Activated CD8-positive, alpha-beta T cell treated with anti-CD3 and anti-CD28 coated beads, Interleukin-2, amount 10 ng/mL, durations not matched to agents 7 days and 5 days (primary cell): ENCODE data around the gene PDE10A. TPM values are rescaled to one million over a fixed set of nuclear protein-coding genes. Genes with fewer than 3 reads are reported as not detected.

Experiments
- ATAC-seq: fragments of 150-1000 bp; cut with Tn5 transposase; one replicate; pipeline ENCODE4 v1.10.0; 2021; ENCODE audit warnings: moderate library complexity
- CTCF ChIA-PET: fragments of 350-600 bp; sonication (Branson Sonifier 250); formaldehyde crosslinking; loops from one replicate; lab custom pipeline; 2021; ENCODE audit warnings: antibody characterized with exemption; lab: Charles Lee
- POLR2A ChIA-PET: fragments of 350-600 bp; sonication (Branson Sonifier 250); formaldehyde crosslinking; loops from one replicate; lab custom pipeline; 2021; ENCODE audit warnings: antibody characterized with exemption; lab: Charles Lee
- DNase-seq: peaks from one replicate; pipeline ENCODE4 v3.0.0-alpha.2; 2020
- H3K27ac Mint-ChIP-seq: one replicate; pipeline ENCODE4 v1.8.0; 2021; ENCODE audit warnings: mild to moderate bottlenecking, mixed read lengths
- H3K27me3 Mint-ChIP-seq: one replicate; pipeline ENCODE4 v1.8.0; 2021; ENCODE audit warnings: low read depth, mixed read lengths
- H3K36me3 Mint-ChIP-seq: one replicate; pipeline ENCODE4 v1.8.0; 2021; ENCODE audit warnings: low read depth, mixed read lengths
- H3K4me1 Mint-ChIP-seq: one replicate; pipeline ENCODE4 v1.8.0; 2021; ENCODE audit warnings: low read depth, mixed read lengths
- H3K4me3 Mint-ChIP-seq: one replicate; pipeline ENCODE4 v1.8.0; 2021; ENCODE audit warnings: mild to moderate bottlenecking, mixed read lengths
- H3K9me3 Mint-ChIP-seq: one replicate; pipeline ENCODE4 v1.8.0; 2022; ENCODE audit warnings: mixed read lengths; ENCODE audit not compliant: insufficient read depth
- total RNA-seq, 2 experiments: library from RNA; stranded (reverse); gene quantifications; one replicate each; pipeline ENCODE4 v1.2.3, GENCODE V29; 2021

Gene PDE10A
- total RNA-seq, 2 experiments from 2014 or later = not detected

DNA sequence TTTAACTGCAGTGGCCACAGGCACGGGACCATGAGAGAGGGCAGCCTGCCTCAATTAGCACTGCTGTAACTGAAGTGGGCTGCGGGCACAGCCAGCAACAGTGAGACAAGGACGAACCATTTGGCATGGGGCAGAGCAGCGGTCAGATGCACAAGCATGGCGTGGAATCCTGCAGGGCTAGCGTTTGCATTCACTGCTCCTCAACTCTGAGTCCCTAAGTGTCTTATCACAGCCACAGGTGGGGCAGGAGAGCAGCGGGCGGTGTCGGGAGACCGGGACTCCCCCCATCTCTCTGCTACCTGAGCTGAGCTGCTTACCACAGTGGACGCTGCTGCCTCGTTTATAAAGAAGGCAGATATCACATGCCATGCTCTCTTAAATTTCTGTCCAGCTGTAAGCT lies 31.3 kb upstream of the PDE10A start:
- H3K4me1 Mint-ChIP-seq = no peaks in the 10 kb centered on the region
- DNase-seq (no peak), ATAC-seq (no peak)
- no peak overlapping the region for H3K4me3 Mint-ChIP-seq
- CTCF ChIA-PET = interaction anchor here (0.7 kb wide), 1 partner anchor 536 kb away, joined by 3 read pairs; no protein-coding TSS in a partner anchor
- H3K27me3 Mint-ChIP-seq = no peaks in the 10 kb centered on the region
- H3K36me3 Mint-ChIP-seq = no peaks in the 10 kb centered on the region
- POLR2A ChIA-PET = no interaction called here
- H3K9me3 Mint-ChIP-seq = no peaks in the 10 kb centered on the region
- H3K27ac Mint-ChIP-seq = no peak overlapping the region

- no peak overlapping the region for H3K27ac Mint-ChIP-seq
- ChIA-PET CTCF (no interaction called here), POLR2A (no interaction called here)
- ATAC-seq (no peak), DNase-seq (no peak)
- no peaks in the 10 kb centered on the region for H3K4me1 Mint-ChIP-seq
- no peaks in the 10 kb centered on the region for H3K27me3 Mint-ChIP-seq
- H3K36me3 Mint-ChIP-seq = no peaks in the 10 kb centered on the region
- no peaks in the 10 kb centered on the region for H3K9me3 Mint-ChIP-seq
- no peak overlapping the region for H3K4me3 Mint-ChIP-seq
These were observed 29.1 kb upstream of the PDE10A start for GRCh38 chr6:165692106-165692653.

DNA sequence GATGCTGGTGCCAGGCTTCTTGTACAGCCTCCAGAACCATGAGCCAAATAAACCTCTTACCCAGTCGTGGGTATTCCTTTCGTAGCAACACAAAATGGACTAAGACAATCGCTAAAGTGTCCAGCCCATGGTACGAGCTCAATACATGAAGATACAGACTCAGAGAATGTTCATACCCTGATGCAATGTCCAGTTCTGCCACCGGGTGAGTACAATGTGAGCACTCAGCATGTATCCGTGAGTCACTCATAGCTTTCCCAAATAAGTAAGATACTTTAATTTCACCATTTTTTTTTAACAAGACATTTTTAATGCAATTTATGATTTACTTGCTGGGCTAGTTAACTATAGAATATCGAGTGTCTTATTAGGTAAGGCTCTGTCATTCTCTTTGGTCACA lies 26.7 kb upstream of the PDE10A start:
- H3K27ac Mint-ChIP-seq = no peak overlapping the region
- no peak for ATAC-seq
- no peaks in the 10 kb centered on the region for H3K27me3 Mint-ChIP-seq
- ChIA-PET CTCF (no interaction called here), POLR2A (no interaction called here)
- no peaks in the 10 kb centered on the region for H3K4me1 Mint-ChIP-seq
- no peaks in the 10 kb centered on the region for H3K9me3 Mint-ChIP-seq
- DNase-seq = no peak
- H3K36me3 Mint-ChIP-seq = no peaks in the 10 kb centered on the region
- no peak overlapping the region for H3K4me3 Mint-ChIP-seq

GRCh38 chr6:165686596-165687365 lies 23.7 kb upstream of the PDE10A start:
- ChIA-PET CTCF (no interaction called here), POLR2A (no interaction called here)
- Mint-ChIP-seq H3K27me3 (no peaks in the 10 kb centered on the region), H3K27ac (no peak overlapping the region), H3K9me3 (no peaks in the 10 kb centered on the region), H3K4me3 (no peak overlapping the region), H3K4me1 (no peaks in the 10 kb centered on the region), H3K36me3 (no peaks in the 10 kb centered on the region)
- DNase-seq (no peak), ATAC-seq (no peak)

- no peaks in the 10 kb centered on the region for H3K9me3 Mint-ChIP-seq
- DNase-seq = no peak
- ChIA-PET CTCF (no interaction called here), POLR2A (no interaction called here)
- H3K4me1 Mint-ChIP-seq = no peaks in the 10 kb centered on the region
- H3K4me3 Mint-ChIP-seq = no peak overlapping the region
- H3K27ac Mint-ChIP-seq = no peak overlapping the region
- ATAC-seq = no peak
- no peaks in the 10 kb centered on the region for H3K36me3 Mint-ChIP-seq
- no peaks in the 10 kb centered on the region for H3K27me3 Mint-ChIP-seq
These were observed 22.3 kb upstream of the PDE10A start for GRCh38 chr6:165685302-165685701.

- Mint-ChIP-seq H3K4me3 (no peak overlapping the region), H3K27me3 (no peaks in the 10 kb centered on the region), H3K36me3 (no peaks in the 10 kb centered on the region), H3K4me1 (no peaks in the 10 kb centered on the region), H3K27ac (no peak overlapping the region), H3K9me3 (no peaks in the 10 kb centered on the region)
- POLR2A ChIA-PET = no interaction called here
- DNase-seq = no peak
- CTCF ChIA-PET = no interaction called here
- ATAC-seq = no peak
These were observed 21.3 kb upstream of the PDE10A start for GRCh38 chr6:165684333-165684732.

GRCh38 chr6:165680975-165681374 lies 17.9 kb upstream of the PDE10A start:
- H3K4me1 Mint-ChIP-seq = no peaks in the 10 kb centered on the region
- no peak overlapping the region for H3K4me3 Mint-ChIP-seq
- ChIA-PET CTCF (no interaction called here), POLR2A (no interaction called here)
- H3K36me3 Mint-ChIP-seq = no peaks in the 10 kb centered on the region
- H3K9me3 Mint-ChIP-seq = no peaks in the 10 kb centered on the region
- no peak for DNase-seq
- no peak for ATAC-seq
- no peaks in the 10 kb centered on the region for H3K27me3 Mint-ChIP-seq
- H3K27ac Mint-ChIP-seq = no peak overlapping the region

DNA sequence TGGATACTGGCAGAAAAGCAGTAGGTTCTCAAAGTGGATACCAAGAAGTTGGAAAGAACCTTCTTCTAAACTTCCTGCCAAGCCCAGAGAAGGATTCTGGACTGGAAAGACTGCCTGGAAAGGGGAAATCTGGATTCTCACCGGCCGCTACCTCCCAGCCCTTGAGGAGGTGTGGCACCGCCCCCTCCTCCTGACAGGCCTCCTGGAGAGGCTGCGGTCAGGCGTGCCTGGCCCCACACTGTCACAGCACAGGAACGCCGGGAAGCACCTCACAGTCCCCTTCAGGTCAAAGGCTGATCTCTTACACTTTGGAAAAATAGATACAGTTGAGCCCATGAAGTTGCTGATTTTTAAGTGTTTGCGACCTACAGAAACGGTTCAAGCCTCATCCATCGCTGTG lies 16.3 kb upstream of the PDE10A start:
- ChIA-PET POLR2A (no interaction called here), CTCF (no interaction called here)
- no peaks in the 10 kb centered on the region for H3K9me3 Mint-ChIP-seq
- no peaks in the 10 kb centered on the region for H3K4me1 Mint-ChIP-seq
- no peak for ATAC-seq
- H3K27me3 Mint-ChIP-seq = no peaks in the 10 kb centered on the region
- no peak overlapping the region for H3K27ac Mint-ChIP-seq
- H3K4me3 Mint-ChIP-seq = no peak overlapping the region
- no peaks in the 10 kb centered on the region for H3K36me3 Mint-ChIP-seq
- DNase-seq = no peak

GRCh38 chr6:165678904-165679303 lies 15.9 kb upstream of the PDE10A start:
- ChIA-PET POLR2A (no interaction called here), CTCF (no interaction called here)
- Mint-ChIP-seq H3K9me3 (no peaks in the 10 kb centered on the region), H3K27ac (no peak overlapping the region), H3K36me3 (no peaks in the 10 kb centered on the region), H3K4me1 (no peaks in the 10 kb centered on the region), H3K27me3 (no peaks in the 10 kb centered on the region), H3K4me3 (no peak overlapping the region)
- ATAC-seq (no peak), DNase-seq (no peak)

DNA sequence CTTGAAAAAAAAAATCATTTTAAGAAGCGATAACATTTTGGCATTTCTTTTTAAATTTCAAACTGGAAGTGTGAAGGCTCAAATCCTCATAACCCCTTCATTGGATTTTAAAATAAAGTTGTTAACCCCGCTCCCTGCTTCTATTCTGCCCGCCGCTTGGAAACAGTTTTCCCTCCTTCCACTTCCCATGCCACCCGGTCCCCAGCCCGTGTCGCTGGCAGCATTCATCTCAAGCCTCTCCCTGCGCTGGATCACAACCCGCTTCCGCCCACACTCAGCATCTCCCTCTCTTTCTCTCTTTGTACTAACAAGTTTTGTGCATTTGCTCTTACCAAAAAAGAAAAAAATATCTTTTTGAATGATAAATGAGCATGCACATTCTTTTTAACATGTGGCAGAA lies 15.4 kb upstream of the PDE10A start:
- H3K36me3 Mint-ChIP-seq = no peaks in the 10 kb centered on the region
- no peak overlapping the region for H3K4me3 Mint-ChIP-seq
- H3K27ac Mint-ChIP-seq = no peak overlapping the region
- CTCF ChIA-PET = no interaction called here
- ATAC-seq = no peak
- DNase-seq = no peak
- H3K27me3 Mint-ChIP-seq = no peaks in the 10 kb centered on the region
- H3K4me1 Mint-ChIP-seq = no peaks in the 10 kb centered on the region
- POLR2A ChIA-PET = no interaction called here
- no peaks in the 10 kb centered on the region for H3K9me3 Mint-ChIP-seq

DNA sequence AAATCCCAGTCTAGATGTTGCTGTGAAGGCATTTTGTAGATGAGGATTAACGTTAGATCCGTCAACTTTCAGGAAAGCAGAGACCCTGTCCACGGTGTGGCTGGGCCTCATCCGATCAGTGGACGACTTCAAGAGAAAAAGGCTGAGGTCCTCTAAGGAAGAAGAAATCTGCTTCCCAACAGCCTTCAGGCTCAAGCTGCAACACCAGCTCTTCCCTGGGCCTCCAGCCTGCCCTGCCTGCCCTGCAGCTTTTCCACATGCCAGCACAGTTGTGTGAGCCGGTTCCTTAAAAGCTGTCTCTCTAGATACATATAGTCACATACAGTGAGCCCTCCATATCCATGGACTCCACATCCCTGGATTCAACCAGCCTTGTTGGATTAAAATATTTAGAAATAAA lies 14.1 kb upstream of the PDE10A start:
- ChIA-PET CTCF (no interaction called here), POLR2A (no interaction called here)
- H3K27ac Mint-ChIP-seq = no peak overlapping the region
- ATAC-seq (no peak), DNase-seq (no peak)
- no peaks in the 10 kb centered on the region for H3K27me3 Mint-ChIP-seq
- no peaks in the 10 kb centered on the region for H3K4me1 Mint-ChIP-seq
- no peaks in the 10 kb centered on the region for H3K36me3 Mint-ChIP-seq
- H3K9me3 Mint-ChIP-seq = no peaks in the 10 kb centered on the region
- no peak overlapping the region for H3K4me3 Mint-ChIP-seq

- H3K4me1 Mint-ChIP-seq = no peaks in the 10 kb centered on the region
- no peaks in the 10 kb centered on the region for H3K36me3 Mint-ChIP-seq
- POLR2A ChIA-PET = no interaction called here
- no peaks in the 10 kb centered on the region for H3K9me3 Mint-ChIP-seq
- ATAC-seq (no peak), DNase-seq (no peak)
- no peaks in the 10 kb centered on the region for H3K27me3 Mint-ChIP-seq
- CTCF ChIA-PET = no interaction called here
- H3K27ac Mint-ChIP-seq = no peak overlapping the region
- no peak overlapping the region for H3K4me3 Mint-ChIP-seq
These were observed 13.5 kb upstream of the PDE10A start for GRCh38 chr6:165676435-165677068.
